ENCODE results near the gene RSAD1.

DNA sequence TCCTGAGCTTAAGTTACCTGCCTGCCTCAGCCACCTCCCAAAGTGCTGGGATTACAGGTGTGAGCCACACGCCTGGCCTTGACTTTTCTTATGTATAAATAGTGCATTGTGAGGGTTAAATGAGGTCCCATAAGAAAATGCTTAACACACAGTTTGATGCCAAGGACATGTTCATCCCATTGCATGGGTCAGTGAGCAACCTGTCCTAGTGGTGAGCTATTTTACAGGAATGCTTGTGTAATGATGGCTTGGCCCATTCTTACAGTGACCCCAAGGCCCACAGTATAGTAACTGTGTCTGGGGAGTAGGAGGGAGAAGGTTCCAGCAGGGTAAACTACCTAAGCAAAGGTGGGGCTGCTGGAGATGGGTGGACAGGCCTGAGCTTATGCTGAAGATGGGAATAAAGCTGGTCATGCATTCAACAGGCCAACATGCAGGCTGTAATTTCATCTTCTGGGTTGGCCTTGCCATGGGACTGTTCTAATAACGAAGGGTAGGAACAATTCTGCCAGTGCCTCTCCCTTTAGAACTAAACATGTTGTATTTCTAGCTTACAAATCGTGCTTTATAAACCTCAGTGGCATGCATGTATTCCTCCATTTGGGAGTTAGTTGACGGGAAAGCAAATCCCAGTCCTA lies 46.4 kb upstream of the RSAD1 start:
- TF ChIP-seq, protein P1, sequence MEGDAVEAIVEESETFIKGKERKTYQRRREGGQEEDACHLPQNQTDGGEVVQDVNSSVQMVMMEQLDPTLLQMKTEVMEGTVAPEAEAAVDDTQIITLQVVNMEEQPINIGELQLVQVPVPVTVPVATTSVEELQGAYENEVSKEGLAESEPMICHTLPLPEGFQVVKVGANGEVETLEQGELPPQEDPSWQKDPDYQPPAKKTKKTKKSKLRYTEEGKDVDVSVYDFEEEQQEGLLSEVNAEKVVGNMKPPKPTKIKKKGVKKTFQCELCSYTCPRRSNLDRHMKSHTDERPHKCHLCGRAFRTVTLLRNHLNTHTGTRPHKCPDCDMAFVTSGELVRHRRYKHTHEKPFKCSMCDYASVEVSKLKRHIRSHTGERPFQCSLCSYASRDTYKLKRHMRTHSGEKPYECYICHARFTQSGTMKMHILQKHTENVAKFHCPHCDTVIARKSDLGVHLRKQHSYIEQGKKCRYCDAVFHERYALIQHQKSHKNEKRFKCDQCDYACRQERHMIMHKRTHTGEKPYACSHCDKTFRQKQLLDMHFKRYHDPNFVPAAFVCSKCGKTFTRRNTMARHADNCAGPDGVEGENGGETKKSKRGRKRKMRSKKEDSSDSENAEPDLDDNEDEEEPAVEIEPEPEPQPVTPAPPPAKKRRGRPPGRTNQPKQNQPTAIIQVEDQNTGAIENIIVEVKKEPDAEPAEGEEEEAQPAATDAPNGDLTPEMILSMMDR (IDR thresholded peaks at IDR 0.05; ENCODE audit: low read depth, low read length, poor library complexity, severe bottlenecking), result no peak
- no peak for TF ChIP-seq EZH2phosphoT487 (IDR thresholded peaks at IDR 0.05; ENCODE audit: borderline replicate concordance, low read length)
